Neural cell (in vitro differentiated cells): ENCODE results near the gene TMEM258. TPM values are rescaled to one million over a fixed set of nuclear protein-coding genes. Genes with fewer than 3 reads are reported as not detected.

Source experiments
- H2AFZ ChIP-seq: fragments of 200-600, 300-800 bp; sonication (generic), shearing (Covaris generic); 2 replicates; pipeline ENCODE4 v1.6.0; 2014; ENCODE audit warnings: low read depth, mild to moderate bottlenecking, antibody characterized with exemption, low read length, moderate library complexity
- H3F3A ChIP-seq: fragments of 200-600 bp; shearing (Covaris generic); 2 replicates; pipeline ENCODE4 v1.6.1; 2016; ENCODE audit warnings: mild to moderate bottlenecking, moderate library complexity, mixed read lengths, antibody characterized with exemption, low read length; ENCODE audit not compliant: insufficient read depth, poor library complexity, severe bottlenecking
- H3K27ac ChIP-seq: fragments of 200-600, 300-800 bp; sonication (generic), shearing (Covaris generic); 2 replicates; pipeline ENCODE4 v1.5.1; 2014; ENCODE audit warnings: mild to moderate bottlenecking, low read length, moderate library complexity
- H3K27me3 ChIP-seq: fragments of 300-800, 200-600 bp; sonication (generic), shearing (Covaris generic); 2 replicates; pipeline ENCODE4 v1.6.0; 2014; ENCODE audit warnings: mild to moderate bottlenecking, low read depth, low read length, moderate library complexity; ENCODE audit not compliant: insufficient read depth
- H3K36me3 ChIP-seq: fragments of 300-800, 200-600 bp; sonication (generic), shearing (Covaris generic); 2 replicates; pipeline ENCODE4 v1.5.1; 2014; ENCODE audit warnings: mild to moderate bottlenecking, antibody characterized with exemption, low read length, moderate library complexity; ENCODE audit not compliant: insufficient read depth
- H3K4me2 ChIP-seq: fragments of 300-800, 200-600 bp; sonication (generic), shearing (Covaris generic); 2 replicates; pipeline ENCODE4 v1.6.0; 2014; ENCODE audit warnings: mild to moderate bottlenecking, low read length
- H3K4me3 ChIP-seq: fragments of 300-800, 200-600 bp; sonication (generic), shearing (Covaris generic); 2 replicates; pipeline ENCODE4 v1.5.1; 2014; ENCODE audit warnings: mild to moderate bottlenecking, low read length, moderate library complexity
- H3K79me2 ChIP-seq: fragments of 200-600 bp; shearing (Covaris generic); replicated peaks from 2 replicates; pipeline ENCODE4 v1.6.0; 2014; ENCODE audit warnings: mild to moderate bottlenecking, low read length, moderate library complexity; ENCODE audit not compliant: insufficient read depth
- H3K9ac ChIP-seq: fragments of 300-800, 200-600 bp; sonication (generic), shearing (Covaris generic); 2 replicates; pipeline ENCODE4 v1.6.1; 2016; ENCODE audit warnings: mild to moderate bottlenecking, low read length, mixed read lengths
- H3K9me2 ChIP-seq: fragments of 200-600 bp; shearing (Covaris generic); 2 replicates; pipeline ENCODE4 v1.6.1; 2016; ENCODE audit warnings: mild to moderate bottlenecking, low read length, mixed read lengths; ENCODE audit not compliant: insufficient read depth
- H3K9me3 ChIP-seq: fragments of 200-600, 300-800 bp; sonication (generic), shearing (Covaris generic); 2 replicates; pipeline ENCODE4 v1.6.1; 2016; ENCODE audit warnings: mild to moderate bottlenecking, mixed run types, low read length, moderate library complexity, mixed read lengths
- H4K20me1 ChIP-seq: fragments of 200-600 bp; shearing (Covaris generic); 2 replicates; pipeline ENCODE4 v1.6.1; 2016; ENCODE audit warnings: mild to moderate bottlenecking, mixed run types; ENCODE audit not compliant: insufficient read depth
- EP300 ChIP-seq: fragments of 450-650 bp; conservative IDR thresholded peaks from 2 replicates; pipeline ENCODE4 v1.6.1; 2014; ENCODE audit warnings: antibody characterized with exemption, mild to moderate bottlenecking, moderate library complexity; ENCODE audit not compliant: poor library complexity, severe bottlenecking
- EZH2 ChIP-seq: fragments of 200-600, 300-800 bp; shearing (Covaris generic), sonication (generic); IDR thresholded peaks from 2 replicates; pipeline ENCODE4 v1.6.1; 2014; ENCODE audit warnings: antibody characterized with exemption, low read length, borderline replicate concordance, mild to moderate bottlenecking; ENCODE audit not compliant: insufficient read depth, poor library complexity, severe bottlenecking
- MXI1 ChIP-seq: fragments of 450-650 bp; conservative IDR thresholded peaks from 2 replicates; pipeline ENCODE4 v1.6.1; 2014; ENCODE audit warnings: antibody characterized with exemption, mild to moderate bottlenecking; ENCODE audit not compliant: poor library complexity, severe bottlenecking
- POLR2AphosphoS5 ChIP-seq: IDR thresholded peaks from 2 replicates; pipeline ENCODE4 v1.6.1; 2012
- RAD21 ChIP-seq: fragments of 450-650 bp; conservative IDR thresholded peaks from 2 replicates; pipeline ENCODE4 v1.6.1; 2014; ENCODE audit warnings: antibody characterized with exemption, mild to moderate bottlenecking, moderate library complexity
- REST ChIP-seq: IDR thresholded peaks from 2 replicates; pipeline ENCODE4 v1.6.1; 2012; ENCODE audit warnings: borderline replicate concordance
- SMC3 ChIP-seq: fragments of 450-650 bp; conservative IDR thresholded peaks from 2 replicates; pipeline ENCODE4 v1.6.1; 2014; ENCODE audit warnings: antibody characterized with exemption, mild to moderate bottlenecking, moderate library complexity; ENCODE audit not compliant: poor library complexity
- TAF1 ChIP-seq: IDR thresholded peaks from 2 replicates; pipeline ENCODE4 v1.6.1; 2012; ENCODE audit warnings: low read depth
- polyA plus RNA-seq: library from polyadenylated mRNA; depleted of rRNA; stranded (reverse); fragments of >200 nt; gene quantifications from 2 replicates; pipeline ENCODE4 v1.2.3, GENCODE V29; 2014
- TF ChIP-seq, protein P1 (sequence below): fragments of 450-650 bp; IDR thresholded peaks from 2 replicates; pipeline ENCODE4 v1.5.1; 2014; ENCODE audit warnings: antibody characterized with exemption, mild to moderate bottlenecking, moderate library complexity; ENCODE audit not compliant: poor library complexity, severe bottlenecking

The TMEM258 gene
- polyA plus RNA-seq, 1 donor from 2014 or later: 134 TPM

- no peaks in the 10 kb centered on the region for H3K27me3 ChIP-seq
- H3K27ac ChIP-seq: no peak overlapping the region
- no peaks in the 10 kb centered on the region for H3K36me3 ChIP-seq
- H3K4me3 ChIP-seq: no peak overlapping the region
- H2AFZ ChIP-seq: no peak overlapping the region
- H3F3A ChIP-seq: no peaks in the 10 kb centered on the region
- no peak overlapping the region for H3K4me2 ChIP-seq
- H3K9me2 ChIP-seq: no peaks in the 10 kb centered on the region
- H3K9ac ChIP-seq: no peak overlapping the region
- no peaks in the 10 kb centered on the region for H3K9me3 ChIP-seq
- H3K79me2 ChIP-seq: no peaks in the 10 kb centered on the region
- no peaks in the 10 kb centered on the region for H4K20me1 ChIP-seq
- TF ChIP-seq EZH2 (no peak), EP300 (no peak), MXI1 (no peak), RAD21 (no peak), REST (no peak), POLR2AphosphoS5 (no peak), TAF1 (no peak), SMC3 (no peak)
- TF ChIP-seq, protein P1, sequence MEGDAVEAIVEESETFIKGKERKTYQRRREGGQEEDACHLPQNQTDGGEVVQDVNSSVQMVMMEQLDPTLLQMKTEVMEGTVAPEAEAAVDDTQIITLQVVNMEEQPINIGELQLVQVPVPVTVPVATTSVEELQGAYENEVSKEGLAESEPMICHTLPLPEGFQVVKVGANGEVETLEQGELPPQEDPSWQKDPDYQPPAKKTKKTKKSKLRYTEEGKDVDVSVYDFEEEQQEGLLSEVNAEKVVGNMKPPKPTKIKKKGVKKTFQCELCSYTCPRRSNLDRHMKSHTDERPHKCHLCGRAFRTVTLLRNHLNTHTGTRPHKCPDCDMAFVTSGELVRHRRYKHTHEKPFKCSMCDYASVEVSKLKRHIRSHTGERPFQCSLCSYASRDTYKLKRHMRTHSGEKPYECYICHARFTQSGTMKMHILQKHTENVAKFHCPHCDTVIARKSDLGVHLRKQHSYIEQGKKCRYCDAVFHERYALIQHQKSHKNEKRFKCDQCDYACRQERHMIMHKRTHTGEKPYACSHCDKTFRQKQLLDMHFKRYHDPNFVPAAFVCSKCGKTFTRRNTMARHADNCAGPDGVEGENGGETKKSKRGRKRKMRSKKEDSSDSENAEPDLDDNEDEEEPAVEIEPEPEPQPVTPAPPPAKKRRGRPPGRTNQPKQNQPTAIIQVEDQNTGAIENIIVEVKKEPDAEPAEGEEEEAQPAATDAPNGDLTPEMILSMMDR: no peak
Measured at GRCh38 chr11:61771195-61771894, 21.1 kb downstream of the TMEM258 start.

DNA sequence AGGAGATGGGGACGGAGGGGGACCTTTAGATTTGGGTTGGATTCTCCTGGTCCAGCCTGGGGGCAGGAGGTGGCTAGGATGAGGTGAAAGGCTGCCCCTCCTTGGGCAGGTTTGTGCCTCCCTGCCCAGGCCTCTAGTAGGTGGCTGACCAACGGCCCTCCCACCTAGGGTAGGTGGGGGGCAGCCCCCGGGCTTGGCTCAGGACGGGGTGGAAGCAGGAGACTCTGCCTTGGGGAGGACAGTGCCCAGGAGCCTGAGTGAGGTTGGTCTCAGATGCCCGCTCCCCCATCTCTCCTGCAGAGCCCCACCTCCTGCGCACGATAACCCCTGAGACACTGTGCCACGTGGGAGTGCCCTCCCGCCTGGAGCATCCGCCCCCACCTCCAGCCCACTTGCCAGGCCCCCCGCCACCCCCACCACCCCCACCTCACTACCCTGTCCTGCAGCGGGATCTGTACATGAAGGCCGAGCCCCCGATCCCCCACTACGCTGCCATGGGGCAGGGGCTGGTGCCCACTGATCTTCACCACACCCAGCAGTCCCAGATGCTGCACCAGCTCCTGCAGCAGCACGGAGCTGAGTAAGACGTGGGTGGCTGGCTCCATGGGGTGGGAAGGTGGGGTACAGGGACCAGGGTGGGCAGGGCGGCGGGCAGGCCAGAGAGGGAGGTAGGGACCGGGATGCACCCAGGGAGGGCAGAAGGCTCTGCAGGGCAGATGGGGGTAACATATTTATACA is 22.3 kb downstream of the TMEM258 start:
- Histone ChIP-seq H3K36me3 (no peaks in the 10 kb centered on the region), H4K20me1 (no peaks in the 10 kb centered on the region), H3K9me3 (no peaks in the 10 kb centered on the region), H3K9me2 (no peaks in the 10 kb centered on the region), H3K9ac (no peak overlapping the region), H3F3A (no peaks in the 10 kb centered on the region), H3K27me3 (no peaks in the 10 kb centered on the region), H2AFZ (no peak overlapping the region), H3K27ac (no peak overlapping the region), H3K4me3 (no peak overlapping the region), H3K4me2 (no peak overlapping the region), H3K79me2 (no peaks in the 10 kb centered on the region)
- TF ChIP-seq TAF1: no peak
- TF ChIP-seq RAD21: no peak
- no peak for TF ChIP-seq REST
- TF ChIP-seq SMC3: no peak
